ENCODE data around the gene KRR1. TPM values are rescaled to one million over a fixed set of nuclear protein-coding genes. Genes with fewer than 3 reads are reported as not detected.

Gene KRR1
- total and polyA plus RNA-seq, 2 of the 13 experiments (the other 11 are each of a cell fraction or from before 2014, with no cell fraction given): 19.3 to 103 TPM

DNA sequence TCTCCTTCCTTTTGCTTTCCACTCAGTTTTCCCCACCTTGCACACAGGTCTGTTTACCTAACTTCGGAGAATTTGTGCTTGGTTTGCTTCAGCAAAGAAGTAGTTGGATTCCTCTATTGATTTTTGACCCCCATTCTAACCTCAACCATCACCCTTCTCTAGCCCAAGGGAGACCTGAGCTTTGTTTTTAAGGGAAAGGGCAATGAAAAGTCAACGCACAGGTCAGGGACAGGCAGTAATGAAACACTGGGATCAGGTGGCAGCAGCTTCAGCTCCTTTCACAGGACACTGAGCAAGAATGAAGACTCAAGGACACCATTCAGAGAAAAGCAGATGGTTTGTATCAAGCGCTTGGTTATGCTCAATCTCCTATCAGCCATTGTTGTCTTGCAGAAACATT, 46.9 kb upstream of the KRR1 start (continued):
- TF ChIP-seq, protein P1, sequence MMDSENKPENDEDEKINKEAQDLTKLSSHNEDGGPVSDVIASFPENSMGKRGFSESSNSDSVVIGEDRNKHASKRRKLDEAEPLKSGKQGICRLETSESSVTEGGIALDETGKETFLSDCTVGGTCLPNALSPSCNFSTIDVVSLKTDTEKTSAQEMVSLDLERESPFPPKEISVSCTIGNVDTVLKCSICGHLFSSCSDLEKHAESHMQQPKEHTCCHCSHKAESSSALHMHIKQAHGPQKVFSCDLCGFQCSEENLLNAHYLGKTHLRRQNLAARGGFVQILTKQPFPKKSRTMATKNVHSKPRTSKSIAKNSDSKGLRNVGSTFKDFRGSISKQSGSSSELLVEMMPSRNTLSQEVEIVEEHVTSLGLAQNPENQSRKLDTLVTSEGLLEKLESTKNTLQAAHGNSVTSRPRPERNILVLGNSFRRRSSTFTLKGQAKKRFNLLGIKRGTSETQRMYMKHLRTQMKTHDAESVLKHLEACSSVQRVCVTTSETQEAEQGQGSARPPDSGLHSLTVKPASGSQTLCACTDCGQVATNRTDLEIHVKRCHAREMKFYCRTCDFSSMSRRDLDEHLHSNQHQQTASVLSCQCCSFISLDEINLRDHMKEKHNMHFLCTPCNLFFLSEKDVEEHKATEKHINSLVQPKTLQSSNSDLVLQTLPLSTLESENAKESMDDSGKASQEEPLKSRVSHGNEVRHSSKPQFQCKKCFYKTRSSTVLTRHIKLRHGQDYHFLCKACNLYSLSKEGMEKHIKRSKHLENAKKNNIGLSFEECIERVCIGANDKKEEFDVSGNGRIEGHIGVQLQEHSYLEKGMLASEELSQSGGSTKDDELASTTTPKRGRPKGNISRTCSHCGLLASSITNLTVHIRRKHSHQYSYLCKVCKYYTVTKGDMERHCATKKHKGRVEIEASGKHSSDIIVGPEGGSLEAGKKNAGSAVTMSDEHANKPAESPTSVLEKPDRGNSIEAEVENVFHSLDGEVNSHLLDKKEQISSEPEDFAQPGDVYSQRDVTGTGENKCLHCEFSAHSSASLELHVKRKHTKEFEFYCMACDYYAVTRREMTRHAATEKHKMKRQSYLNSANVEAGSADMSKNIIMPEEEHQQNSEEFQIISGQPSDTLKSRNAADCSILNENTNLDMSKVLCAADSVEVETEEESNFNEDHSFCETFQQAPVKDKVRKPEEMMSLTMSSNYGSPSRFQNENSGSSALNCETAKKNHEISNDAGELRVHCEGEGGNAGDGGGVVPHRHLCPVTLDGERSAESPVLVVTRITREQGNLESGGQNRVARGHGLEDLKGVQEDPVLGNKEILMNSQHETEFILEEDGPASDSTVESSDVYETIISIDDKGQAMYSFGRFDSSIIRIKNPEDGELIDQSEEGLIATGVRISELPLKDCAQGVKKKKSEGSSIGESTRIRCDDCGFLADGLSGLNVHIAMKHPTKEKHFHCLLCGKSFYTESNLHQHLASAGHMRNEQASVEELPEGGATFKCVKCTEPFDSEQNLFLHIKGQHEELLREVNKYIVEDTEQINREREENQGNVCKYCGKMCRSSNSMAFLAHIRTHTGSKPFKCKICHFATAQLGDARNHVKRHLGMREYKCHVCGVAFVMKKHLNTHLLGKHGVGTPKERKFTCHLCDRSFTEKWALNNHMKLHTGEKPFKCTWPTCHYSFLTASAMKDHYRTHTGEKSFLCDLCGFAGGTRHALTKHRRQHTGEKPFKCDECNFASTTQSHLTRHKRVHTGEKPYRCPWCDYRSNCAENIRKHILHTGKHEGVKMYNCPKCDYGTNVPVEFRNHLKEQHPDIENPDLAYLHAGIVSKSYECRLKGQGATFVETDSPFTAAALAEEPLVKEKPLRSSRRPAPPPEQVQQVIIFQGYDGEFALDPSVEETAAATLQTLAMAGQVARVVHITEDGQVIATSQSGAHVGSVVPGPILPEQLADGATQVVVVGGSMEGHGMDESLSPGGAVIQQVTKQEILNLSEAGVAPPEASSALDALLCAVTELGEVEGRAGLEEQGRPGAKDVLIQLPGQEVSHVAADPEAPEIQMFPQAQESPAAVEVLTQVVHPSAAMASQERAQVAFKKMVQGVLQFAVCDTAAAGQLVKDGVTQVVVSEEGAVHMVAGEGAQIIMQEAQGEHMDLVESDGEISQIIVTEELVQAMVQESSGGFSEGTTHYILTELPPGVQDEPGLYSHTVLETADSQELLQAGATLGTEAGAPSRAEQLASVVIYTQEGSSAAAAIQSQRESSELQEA (CRISPR knock-in tag; IDR thresholded peaks at IDR 0.05; ENCODE audit: not compliant biosample characterization): no peak
- TF ChIP-seq, protein P2, sequence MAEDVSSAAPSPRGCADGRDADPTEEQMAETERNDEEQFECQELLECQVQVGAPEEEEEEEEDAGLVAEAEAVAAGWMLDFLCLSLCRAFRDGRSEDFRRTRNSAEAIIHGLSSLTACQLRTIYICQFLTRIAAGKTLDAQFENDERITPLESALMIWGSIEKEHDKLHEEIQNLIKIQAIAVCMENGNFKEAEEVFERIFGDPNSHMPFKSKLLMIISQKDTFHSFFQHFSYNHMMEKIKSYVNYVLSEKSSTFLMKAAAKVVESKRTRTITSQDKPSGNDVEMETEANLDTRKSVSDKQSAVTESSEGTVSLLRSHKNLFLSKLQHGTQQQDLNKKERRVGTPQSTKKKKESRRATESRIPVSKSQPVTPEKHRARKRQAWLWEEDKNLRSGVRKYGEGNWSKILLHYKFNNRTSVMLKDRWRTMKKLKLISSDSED (CRISPR knock-in tag; IDR thresholded peaks at IDR 0.05): no peak
- TF ChIP-seq ZNF766 (CRISPR knock-in tag; IDR thresholded peaks at IDR 0.05; ENCODE audit: borderline replicate concordance): no peak
- TF ChIP-seq ZNF260 (CRISPR knock-in tag; IDR thresholded peaks at IDR 0.05; ENCODE audit: borderline replicate concordance, low read depth): no peak
- TF ChIP-seq LCORL (IDR thresholded peaks at IDR 0.05): no peak
- TF ChIP-seq LCORL (CRISPR knock-in tag; IDR thresholded peaks at IDR 0.05): no peak
- TF ChIP-seq ZNF674 (CRISPR knock-in tag; IDR thresholded peaks at IDR 0.05; ENCODE audit: low read depth): no peak
- no peak for TF ChIP-seq FOXP1 (IDR thresholded peaks at IDR 0.05)
- peak; percentile 74; the same call in 1 of the 2 replicates for TF ChIP-seq FOXP1 (CRISPR knock-in tag; IDR thresholded peaks at IDR 0.05)
- no peak for TF ChIP-seq MZF1 (CRISPR knock-in tag; IDR thresholded peaks at IDR 0.05; ENCODE audit: borderline replicate concordance)
- TF ChIP-seq CHCHD3 (CRISPR knock-in tag; IDR thresholded peaks at IDR 0.05): no peak
- TF ChIP-seq, protein P3, sequence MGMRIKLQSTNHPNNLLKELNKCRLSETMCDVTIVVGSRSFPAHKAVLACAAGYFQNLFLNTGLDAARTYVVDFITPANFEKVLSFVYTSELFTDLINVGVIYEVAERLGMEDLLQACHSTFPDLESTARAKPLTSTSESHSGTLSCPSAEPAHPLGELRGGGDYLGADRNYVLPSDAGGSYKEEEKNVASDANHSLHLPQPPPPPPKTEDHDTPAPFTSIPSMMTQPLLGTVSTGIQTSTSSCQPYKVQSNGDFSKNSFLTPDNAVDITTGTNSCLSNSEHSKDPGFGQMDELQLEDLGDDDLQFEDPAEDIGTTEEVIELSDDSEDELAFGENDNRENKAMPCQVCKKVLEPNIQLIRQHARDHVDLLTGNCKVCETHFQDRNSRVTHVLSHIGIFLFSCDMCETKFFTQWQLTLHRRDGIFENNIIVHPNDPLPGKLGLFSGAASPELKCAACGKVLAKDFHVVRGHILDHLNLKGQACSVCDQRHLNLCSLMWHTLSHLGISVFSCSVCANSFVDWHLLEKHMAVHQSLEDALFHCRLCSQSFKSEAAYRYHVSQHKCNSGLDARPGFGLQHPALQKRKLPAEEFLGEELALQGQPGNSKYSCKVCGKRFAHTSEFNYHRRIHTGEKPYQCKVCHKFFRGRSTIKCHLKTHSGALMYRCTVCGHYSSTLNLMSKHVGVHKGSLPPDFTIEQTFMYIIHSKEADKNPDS (CRISPR knock-in tag; IDR thresholded peaks at IDR 0.05): no peak
- no peak for TF ChIP-seq KLF9 (CRISPR knock-in tag; IDR thresholded peaks at IDR 0.05; ENCODE audit: low read depth)
- peak; percentile 13; the same call in 1 of the 2 replicates for TF ChIP-seq MED13 (CRISPR knock-in tag; IDR thresholded peaks at IDR 0.05)
- no peak for TF ChIP-seq KDM1A (CRISPR knock-in tag; IDR thresholded peaks at IDR 0.05)
- TF ChIP-seq ZFP41 (CRISPR knock-in tag; IDR thresholded peaks at IDR 0.05; ENCODE audit: borderline replicate concordance): no peak
- TF ChIP-seq ZNF10 (CRISPR knock-in tag; IDR thresholded peaks at IDR 0.05; ENCODE audit: borderline replicate concordance, low read depth): no peak
- TF ChIP-seq MATR3 (CRISPR knock-in tag; IDR thresholded peaks at IDR 0.05): no peak
- TF ChIP-seq, protein P4, sequence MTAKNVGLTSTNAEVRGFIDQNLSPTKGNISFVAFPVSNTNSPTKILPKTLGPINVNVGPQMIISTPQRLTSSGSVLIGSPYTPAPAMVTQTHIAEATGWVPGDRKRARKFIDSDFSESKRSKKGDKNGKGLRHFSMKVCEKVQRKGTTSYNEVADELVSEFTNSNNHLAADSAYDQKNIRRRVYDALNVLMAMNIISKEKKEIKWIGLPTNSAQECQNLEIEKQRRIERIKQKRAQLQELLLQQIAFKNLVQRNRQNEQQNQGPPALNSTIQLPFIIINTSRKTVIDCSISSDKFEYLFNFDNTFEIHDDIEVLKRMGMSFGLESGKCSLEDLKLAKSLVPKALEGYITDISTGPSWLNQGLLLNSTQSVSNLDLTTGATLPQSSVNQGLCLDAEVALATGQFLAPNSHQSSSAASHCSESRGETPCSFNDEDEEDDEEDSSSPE (CRISPR knock-in tag; IDR thresholded peaks at IDR 0.05): no peak
- TF ChIP-seq RXRA (CRISPR knock-in tag; IDR thresholded peaks at IDR 0.05): peak; percentile 31; the same call in 1 of the 2 replicates
